Measurements from ENCODE around the gene VWC2.

- no peak for TF ChIP-seq POLR2A (IDR thresholded peaks at IDR 0.05; ENCODE audit: low read depth, low read length)
- TF ChIP-seq CTCF (conservative IDR thresholded peaks at IDR 0.05; ENCODE audit: low read depth, low read length), result no peak
- TF ChIP-seq ELK1 (IDR thresholded peaks at IDR 0.05; ENCODE audit: borderline replicate concordance, low read depth, low read length), result no peak
- no peak for TF ChIP-seq RCOR1 (IDR thresholded peaks at IDR 0.05; ENCODE audit: insufficient replicate concordance, low read length)
Measured at GRCh38 chr7:49774459-49775064, 1.1 kb downstream of the VWC2 start.

Measured in IMR-90 (cell line).